GM23248 (cell line): ENCODE measurements around the gene OSBPL5.

Source experiments
- EZH2 ChIP-seq: fragments of 200-600 bp; sonication (generic); IDR thresholded peaks from 2 replicates; pipeline ENCODE4 v1.6.1; 2018; ENCODE audit warnings: antibody characterized with exemption, mild to moderate bottlenecking; ENCODE audit not compliant: insufficient read depth, poor library complexity, severe bottlenecking
- EZH2phosphoT487 ChIP-seq: fragments of 200-600 bp; sonication (generic); IDR thresholded peaks from 2 replicates; pipeline ENCODE4 v1.6.1; 2018; ENCODE audit warnings: antibody characterized with exemption, moderate library complexity, mild to moderate bottlenecking, low read depth; ENCODE audit not compliant: insufficient read depth

DNA sequence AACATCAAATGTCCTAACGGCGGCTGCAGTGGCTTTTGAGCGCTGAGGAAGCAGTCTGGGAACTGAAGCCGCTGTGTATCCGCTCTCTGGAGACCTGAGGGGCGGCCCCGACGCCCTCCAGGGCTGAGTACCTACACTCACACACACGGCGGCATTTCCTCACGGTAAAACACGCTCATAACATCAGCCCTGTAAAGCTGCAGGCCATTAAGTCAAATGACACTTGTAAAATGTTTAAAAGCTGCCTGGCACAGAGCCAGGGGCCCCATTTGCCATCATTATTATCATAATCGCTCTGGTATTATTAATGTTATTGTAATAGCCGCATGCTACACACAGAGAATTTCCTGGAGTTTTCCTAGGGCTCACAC is 113.0 kb downstream of the OSBPL5 start:
- TF ChIP-seq EZH2, result no peak
- TF ChIP-seq EZH2phosphoT487, result no peak
